ENCODE measurements around the gene AGBL4. TPM values are rescaled to one million over a fixed set of nuclear protein-coding genes. Genes with fewer than 3 reads are reported as not detected.

AGBL4 gene
- total RNA-seq, 4 donors from 2014 or later: 0.08 to 0.71 (median 0.60) TPM

GRCh38 chr1:48978413-48978812, 1045.3 kb downstream of the AGBL4 start:
- no peak overlapping the region for H3K4me3 ChIP-seq (ENCODE audit: low read depth, poor library complexity, severe bottlenecking)
- intact Hi-C loops (cut with DNase I; ENCODE audit: low total_unique reads): no loop called here
- no peak for DNase-seq (ENCODE audit: low spot score in 2 of 2)
- 47 to 66% methylated on average over 2 of the region's 2 CpGs for WGBS, 2 donors
- TF ChIP-seq POLR2A (IDR thresholded peaks at IDR 0.05): no peak

GRCh38 chr1:48977273-48977672, 1046.5 kb downstream of the AGBL4 start:
- no peak for DNase-seq (ENCODE audit: low spot score in 2 of 2)
- WGBS, 2 donors: 78 to 82% methylated on average over 2 of the region's 2 CpGs
- no peak overlapping the region for H3K4me3 ChIP-seq (ENCODE audit: low read depth, poor library complexity, severe bottlenecking)
- intact Hi-C loops (cut with DNase I; ENCODE audit: low total_unique reads): no loop called here
- TF ChIP-seq CTCF (IDR thresholded peaks at IDR 0.05): no peak
- no peak for TF ChIP-seq POLR2A (IDR thresholded peaks at IDR 0.05)

GRCh38 chr1:48969971-48970370, 1053.8 kb downstream of the AGBL4 start:
- intact Hi-C loops (cut with DNase I; ENCODE audit: low total_unique reads): no loop called here
- no peak for TF ChIP-seq CTCF (IDR thresholded peaks at IDR 0.05)
- TF ChIP-seq POLR2A (IDR thresholded peaks at IDR 0.05): no peak
- H3K4me3 ChIP-seq (ENCODE audit: low read depth, poor library complexity, severe bottlenecking): no peak overlapping the region
- no peak for DNase-seq (ENCODE audit: low spot score in 2 of 2)
- 33 to 45% methylated on average over 1 of the region's 1 CpG for WGBS, 2 donors

- no peak for DNase-seq (ENCODE audit: low spot score in 2 of 2)
- intact Hi-C loops (cut with DNase I; ENCODE audit: low total_unique reads): no loop called here
- H3K4me3 ChIP-seq (ENCODE audit: low read depth, poor library complexity, severe bottlenecking): no peak overlapping the region
- 59 to 64% methylated on average over 3 of the region's 3 CpGs for WGBS, 2 donors
- TF ChIP-seq POLR2A (IDR thresholded peaks at IDR 0.05): no peak
- TF ChIP-seq CTCF (IDR thresholded peaks at IDR 0.05): no peak
Measured at GRCh38 chr1:48967318-48967717, 1056.4 kb downstream of the AGBL4 start.

GRCh38 chr1:48966583-48966982, 1057.2 kb downstream of the AGBL4 start:
- TF ChIP-seq CTCF (IDR thresholded peaks at IDR 0.05): no peak
- TF ChIP-seq POLR2A (IDR thresholded peaks at IDR 0.05): no peak
- DNase-seq (ENCODE audit: low spot score in 2 of 2): no peak
- intact Hi-C loops (cut with DNase I; ENCODE audit: low total_unique reads): no loop called here
- H3K4me3 ChIP-seq (ENCODE audit: low read depth, poor library complexity, severe bottlenecking): no peak overlapping the region

GRCh38 chr1:48960320-48960719, 1063.4 kb downstream of the AGBL4 start:
- no peak overlapping the region for H3K4me3 ChIP-seq (ENCODE audit: low read depth, poor library complexity, severe bottlenecking)

More at GRCh38 chr1:48960320-48960719, 1063.4 kb downstream of the AGBL4 start:
- no peak for TF ChIP-seq CTCF (IDR thresholded peaks at IDR 0.05)
- TF ChIP-seq POLR2A (IDR thresholded peaks at IDR 0.05): no peak
- intact Hi-C loops (cut with DNase I; ENCODE audit: low total_unique reads): no loop called here
- no peak for DNase-seq (ENCODE audit: low spot score in 2 of 2)

Data from lower leg skin (tissue), 4 donors.